Heart left ventricle (tissue), 16 donors: ENCODE results near the gene LSM8. TPM values are rescaled to one million over a fixed set of nuclear protein-coding genes. Genes with fewer than 3 reads are reported as not detected.

Experiments
- ATAC-seq, 4 donors: fragments of 200-7000 bp; cut with Tn5 transposase; one replicate each; pipeline ENCODE4 v1.9.1; 2020 to 2022; ENCODE audit warnings: moderate library complexity in 4 of 4, mild to moderate bottlenecking in 3 of 4, moderate number of reproducible peaks in 1 of 4
- DNase-seq, 5 donors: peaks; one replicate each; pipeline ENCODE4 v3.0.0-alpha.2; 2020
- H3K27ac ChIP-seq, 12 donors: fragments of 200-600 bp; sonication (generic) in 4 of 12; one replicate each; pipeline versions ENCODE4 v1.5.0 to v1.8.0; 2016 to 2022; ENCODE audit warnings: mild to moderate bottlenecking in 2 of 12
- H3K27me3 ChIP-seq, 9 donors: fragments of 200-600 bp; sonication (generic) in 2 of 9; one replicate each; pipeline versions ENCODE4 v1.5.1 to v1.8.0; 2016 to 2022; ENCODE audit warnings: mild to moderate bottlenecking in 3 of 9
- H3K36me3 ChIP-seq, 9 donors: fragments of 200-600 bp; sonication (generic) in 2 of 9; one replicate each; pipeline versions ENCODE4 v1.5.0 to v1.8.0; 2018 to 2022; ENCODE audit warnings: mild to moderate bottlenecking in 2 of 9
- H3K4me1 ChIP-seq, 12 donors: fragments of 200-600 bp; sonication (generic) in 4 of 12; one replicate each; pipeline versions ENCODE4 v1.5.0 to v1.8.0; 2016 to 2022; ENCODE audit warnings: mild to moderate bottlenecking in 3 of 12
- H3K4me3 ChIP-seq, 12 donors: fragments of 200-600 bp; sonication (generic) in 4 of 12; one replicate each; pipeline versions ENCODE4 v1.5.0 to v1.8.0; 2017 to 2022; ENCODE audit warnings: mild to moderate bottlenecking in 9 of 12, moderate library complexity in 4 of 12
- H3K9me3 ChIP-seq, 12 donors: fragments of 200-600 bp; sonication (generic) in 4 of 12; one replicate each; pipeline versions ENCODE4 v1.5.0 to v1.8.0; 2016 to 2022; ENCODE audit warnings: mild to moderate bottlenecking in 1 of 12
- POLR2A ChIP-seq, 2 donors: fragments of 450-650 bp; IDR thresholded peaks; one replicate each; pipeline ENCODE4 v1.6.1; 2017; ENCODE audit warnings: antibody characterized with exemption in 2 of 2, mild to moderate bottlenecking in 2 of 2, moderate library complexity in 2 of 2
- WGBS, 4 donors: extraction: QIAGEN DNeasy Blood & Tissue Kit in 2 of 4; methylation state at CpG; one replicate each; pipeline versions ENCODE4 v1.1.5 to v1.1.7; 2013 to 2018; 5-methylcytosine and 5-hydroxymethylcytosine counted together
- intact Hi-C, 10 donors: fragments of 100-400 bp; cut with DNase I; formaldehyde crosslinking; loops; one replicate each; pipeline versions ENCODE4 v1.11.1 to v1.14.2; 2022
- polyA plus RNA-seq, 2 donors: library from polyadenylated mRNA; stranded (reverse); fragments of 200-250 nt; gene quantifications; one replicate each; pipeline ENCODE4 v1.2.3, GENCODE V29; 2013
- total RNA-seq, 9 donors: library from RNA; depleted of rRNA in 2 of 9; stranded (reverse); fragments of >200 nt in 2 of 9; fragmentation: NEBNext Ultra II Directional in 3 of 9; extraction: Animal tissue kit (Norgen Biotek cat#: 25700) in 3 of 9; gene quantifications; one replicate each; pipeline versions ENCODE4 v1.1.0 to v1.2.4, GENCODE V29; 2016 to 2023
- TF ChIP-seq, protein P1 (sequence below), 12 donors: fragments of 200-600 bp; sonication (generic) in 4 of 12; IDR thresholded peaks; one replicate each; pipeline versions ENCODE4 v1.5.0 to v1.8.0; 2018 to 2022; ENCODE audit warnings: antibody characterized with exemption in 12 of 12, mild to moderate bottlenecking in 5 of 12
- donor health status: ischemic (EF 13 %, LVEDD 7.1; RV severe dilation, severe dysfunction).
- donor health status: healthy with polysubstance abuse.
- donor health status: DM: no; HTN: yes; CAD: no.
- donor health status: DM: no; HTN: no; CAD: no.
- donor health status: ischemic (EF 25% LVEDD 6.9; RV normal size, moderate dysfunction).
- donor health status: ischemic (EF 25% LVEDD 5.7; RV mildly dilated, moderate dysfunction).
- donor health status: healthy.
- donor health status: DM: yes; HTN: yes; CAD: no.
- donor health status: ischemic (EF 35%, LVEDD 5.7; RV mildly dilated, moderate dysfunction).
- donor health status: nonischemic (EF 11% LVEDD 7.7; RV severe dilation, severe dysfunction).
- donor health status: DM: yes; HTN: yes; CAD: no.
- donor health status: PGD.
- donor health status: ischemic (EF 29% LVEDD 5.4; RV normal size, mild dysfunction).
- donor health status: nonischemic (EF 23%, LVEDD 6.1; RV moderate dilation, normal function).

The LSM8 gene
- total and polyA plus RNA-seq, 11 donors, result 13.1 to 23.2 (median 17.2) TPM

DNA sequence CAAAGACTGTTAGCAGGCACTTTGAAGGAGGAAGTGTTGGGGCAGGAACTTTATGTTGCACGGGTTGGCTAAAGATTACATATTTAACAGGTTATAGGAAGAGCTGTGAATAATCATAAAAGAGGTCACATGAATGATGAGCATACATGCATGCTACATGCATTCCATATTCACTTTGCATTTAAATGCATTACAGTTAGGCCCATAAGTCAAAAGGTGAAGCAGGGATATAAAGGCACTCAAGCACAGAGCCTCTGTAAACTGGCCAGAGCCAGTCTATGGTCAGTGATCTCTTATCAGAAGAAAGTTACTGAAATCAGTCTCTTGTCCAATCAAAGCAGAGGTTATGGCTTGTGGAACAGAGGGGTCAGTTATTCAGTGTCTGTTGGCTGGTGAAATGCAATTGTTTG is 33.3 kb downstream of the LSM8 start:
- Histone ChIP-seq H3K4me3 (no peak overlapping the region), H3K27ac (no peak overlapping the region), H3K36me3 (no peaks in the 10 kb centered on the region), H3K27me3 (peaks cover 0 to 10% (median 0%) of the 10 kb centered on the region in 9 donors), H3K9me3 (no peaks in the 10 kb centered on the region), H3K4me1 (peaks cover 0 to 10% (median 0%) of the 10 kb centered on the region in 12 donors)
- TF ChIP-seq, protein P1, sequence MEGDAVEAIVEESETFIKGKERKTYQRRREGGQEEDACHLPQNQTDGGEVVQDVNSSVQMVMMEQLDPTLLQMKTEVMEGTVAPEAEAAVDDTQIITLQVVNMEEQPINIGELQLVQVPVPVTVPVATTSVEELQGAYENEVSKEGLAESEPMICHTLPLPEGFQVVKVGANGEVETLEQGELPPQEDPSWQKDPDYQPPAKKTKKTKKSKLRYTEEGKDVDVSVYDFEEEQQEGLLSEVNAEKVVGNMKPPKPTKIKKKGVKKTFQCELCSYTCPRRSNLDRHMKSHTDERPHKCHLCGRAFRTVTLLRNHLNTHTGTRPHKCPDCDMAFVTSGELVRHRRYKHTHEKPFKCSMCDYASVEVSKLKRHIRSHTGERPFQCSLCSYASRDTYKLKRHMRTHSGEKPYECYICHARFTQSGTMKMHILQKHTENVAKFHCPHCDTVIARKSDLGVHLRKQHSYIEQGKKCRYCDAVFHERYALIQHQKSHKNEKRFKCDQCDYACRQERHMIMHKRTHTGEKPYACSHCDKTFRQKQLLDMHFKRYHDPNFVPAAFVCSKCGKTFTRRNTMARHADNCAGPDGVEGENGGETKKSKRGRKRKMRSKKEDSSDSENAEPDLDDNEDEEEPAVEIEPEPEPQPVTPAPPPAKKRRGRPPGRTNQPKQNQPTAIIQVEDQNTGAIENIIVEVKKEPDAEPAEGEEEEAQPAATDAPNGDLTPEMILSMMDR (IDR thresholded peaks at IDR 0.05), result no peak
- no peak for TF ChIP-seq POLR2A (IDR thresholded peaks at IDR 0.05)
- 46 to 63% (median 54%) methylated on average over 1 of the region's 1 CpG for WGBS, 4 donors
- no peak for DNase-seq
- no peak for ATAC-seq
- intact Hi-C loops, result loop anchor here in 1 of 10 donors (10.0 kb wide), 1 partner anchor 62 kb away; no protein-coding TSS in a partner anchor

DNA sequence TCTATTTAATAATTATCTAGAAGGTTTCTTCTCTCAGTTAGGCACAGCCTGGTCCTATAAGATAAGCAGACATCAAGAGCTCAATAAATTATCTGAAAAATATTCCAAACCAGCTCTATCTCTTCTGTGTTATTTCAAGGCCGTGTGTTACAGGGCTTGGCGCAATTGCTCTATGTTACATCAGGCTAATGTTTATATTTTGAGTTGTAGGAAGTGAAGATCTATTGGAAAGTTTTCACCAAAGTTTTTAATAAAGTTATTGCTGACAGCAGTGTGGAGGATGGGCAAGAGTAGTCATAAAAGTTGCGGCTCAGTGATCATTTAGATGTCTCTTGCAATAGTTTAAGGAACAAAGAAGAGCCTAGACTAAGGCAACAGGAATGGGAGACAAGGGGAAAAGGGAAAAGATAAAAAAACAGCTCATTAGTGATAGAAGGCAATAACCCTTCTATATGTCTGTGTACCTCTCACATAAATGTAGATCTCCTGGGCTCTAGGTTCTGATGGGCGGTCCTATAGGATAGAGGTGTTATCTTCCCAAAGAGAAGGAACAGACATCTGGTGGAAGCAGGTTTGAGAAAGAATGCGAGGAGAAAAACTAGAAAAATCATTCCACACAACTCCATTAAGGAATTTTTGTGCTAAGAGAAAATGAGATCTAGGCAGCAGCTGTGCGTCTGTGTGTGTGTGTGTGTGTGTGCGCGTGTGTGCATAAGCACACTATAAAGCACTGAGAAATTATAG is 34.6 kb downstream of the LSM8 start:
- Histone ChIP-seq H3K4me3 (no peak overlapping the region), H3K27me3 (peaks cover 0 to 10% (median 0%) of the 10 kb centered on the region in 9 donors), H3K27ac (no peak overlapping the region), H3K4me1 (peaks cover 0 to 10% (median 0%) of the 10 kb centered on the region in 12 donors), H3K9me3 (no peaks in the 10 kb centered on the region), H3K36me3 (no peaks in the 10 kb centered on the region)
- no peak for ATAC-seq
- TF ChIP-seq POLR2A (IDR thresholded peaks at IDR 0.05), result no peak
- TF ChIP-seq, protein P1 (IDR thresholded peaks at IDR 0.05), result no peak
- intact Hi-C loops, result loop anchor here in 1 of 10 donors (10.0 kb wide), 1 partner anchor 64 kb away; no protein-coding TSS in a partner anchor
- WGBS, 4 donors, result 65 to 79% (median 72%) methylated on average over 8 of the region's 8 CpGs
- no peak for DNase-seq

DNA sequence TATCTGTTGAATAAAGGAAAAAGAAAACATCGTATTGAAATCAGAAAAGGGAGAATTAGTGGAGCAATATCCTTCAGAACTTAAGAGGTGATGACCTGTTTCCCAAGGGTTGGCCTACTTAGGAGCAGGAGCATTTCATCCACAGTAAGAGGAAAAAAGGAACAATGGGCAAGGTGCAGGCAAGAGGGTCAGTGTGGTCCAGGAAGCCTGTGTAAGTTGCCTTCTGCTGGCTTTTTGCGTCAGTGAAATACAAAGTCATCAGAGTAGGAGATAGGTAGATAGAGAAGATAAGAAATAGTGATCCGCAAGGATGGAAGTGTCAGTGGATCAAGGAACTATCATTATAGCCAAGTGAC is 35.2 kb downstream of the LSM8 start:
- H3K9me3 ChIP-seq, result no peaks in the 10 kb centered on the region
- WGBS, 4 donors, result 86 to 94% (median 90%) methylated on average over 3 of the region's 3 CpGs
- H3K4me1 ChIP-seq, result peaks cover 0 to 6% (median 0%) of the 10 kb centered on the region in 12 donors
- no peaks in the 10 kb centered on the region for H3K36me3 ChIP-seq
- no peak overlapping the region for H3K27ac ChIP-seq
- DNase-seq (no peak), ATAC-seq (no peak)
- TF ChIP-seq, protein P1 (IDR thresholded peaks at IDR 0.05), result no peak
- TF ChIP-seq POLR2A (IDR thresholded peaks at IDR 0.05), result no peak
- intact Hi-C loops, result loop anchor here in 1 of 10 donors (10.0 kb wide), 1 partner anchor 64 kb away; no protein-coding TSS in a partner anchor
- H3K27me3 ChIP-seq, result peaks cover 0 to 6% (median 0%) of the 10 kb centered on the region in 9 donors
- H3K4me3 ChIP-seq, result no peak overlapping the region

GRCh38 chr7:118220583-118220982 is 36.6 kb downstream of the LSM8 start:
- DNase-seq, result no peak

More at GRCh38 chr7:118220583-118220982, 36.6 kb downstream of the LSM8 start:
- WGBS, 4 donors, result 54 to 84% (median 64%) methylated on average over 3 of the region's 3 CpGs
- intact Hi-C loops, result no loop called here
- no peaks in the 10 kb centered on the region for H3K36me3 ChIP-seq
- peaks cover 0 to 10% (median 0%) of the 10 kb centered on the region in 9 donors for H3K27me3 ChIP-seq
- no peak for ATAC-seq
- H3K4me1 ChIP-seq, result no peaks in the 10 kb centered on the region
- no peaks in the 10 kb centered on the region for H3K9me3 ChIP-seq
- no peak overlapping the region for H3K4me3 ChIP-seq
- H3K27ac ChIP-seq, result no peak overlapping the region
- TF ChIP-seq, protein P1 (IDR thresholded peaks at IDR 0.05), result no peak
- no peak for TF ChIP-seq POLR2A (IDR thresholded peaks at IDR 0.05)
